HEK293 (cell line): ENCODE results near the gene KAT2B.

ENCODE experiments used
- CTCF ChIA-PET: fragments of 350-600 bp; formaldehyde crosslinking; extraction: SDS; loops from one replicate; lab custom pipeline; 2021; ENCODE audit warnings: antibody characterized with exemption; lab: Yijun Ruan, JAX
- POLR2A ChIA-PET: fragments of 300-600 bp; formaldehyde crosslinking; extraction: SDS; loops from one replicate; lab custom pipeline; 2020; ENCODE audit warnings: antibody characterized with exemption, inconsistent platforms; lab: Yijun Ruan, JAX
- H3K27ac ChIP-seq: fragments of 200-500 bp; sonication (Bioruptor generic); 2 replicates; pipeline ENCODE4 v1.5.1; 2014; ENCODE audit warnings: low read depth, low read length, control low read depth, inconsistent platforms; ENCODE audit errors: extremely low read depth
- H3K36me3 ChIP-seq, 2 experiments: fragments of 200-500 bp in 1 of 2; sonication (Bioruptor generic) in 1 of 2; 1 replicate in 1 of 2; 2 replicates in 1 of 2; pipeline ENCODE4 v1.5.1; 2014 to 2017; ENCODE audit warnings: inconsistent platforms in 2 of 2, low read length in 2 of 2; ENCODE audit not compliant: control insufficient read depth in 2 of 2, insufficient read depth in 1 of 2
- H3K4me1 ChIP-seq: fragments of 200-500 bp; sonication (Bioruptor generic); 2 replicates; pipeline ENCODE4 v1.5.1; 2014; ENCODE audit warnings: mild to moderate bottlenecking, low read length, inconsistent platforms; ENCODE audit not compliant: control insufficient read depth, insufficient read depth
- H3K4me3 ChIP-seq: 2 replicates; pipeline ENCODE4 v1.5.1; 2011; ENCODE audit warnings: low read depth, mild to moderate bottlenecking, control low read depth, low read length, moderate library complexity
- H3K9me3 ChIP-seq: fragments of 200-500 bp; sonication (Bioruptor generic); 2 replicates; pipeline ENCODE4 v1.5.1; 2014; ENCODE audit warnings: low read depth, low read length, inconsistent platforms; ENCODE audit not compliant: control insufficient read depth, insufficient read depth
- BCL11A ChIP-seq: fragments of 450-650 bp; formaldehyde crosslinking; IDR thresholded peaks from 2 replicates; pipeline ENCODE4 v1.5.1; 2016; ENCODE audit warnings: low read depth, missing biosample characterization, missing genetic modification characterization
- TRIM28 ChIP-seq: IDR thresholded peaks from 2 replicates; pipeline ENCODE4 v1.6.1; 2011; ENCODE audit warnings: low read length, control low read depth, borderline replicate concordance
- ZBTB49 ChIP-seq: fragments of 450-650 bp; formaldehyde crosslinking; IDR thresholded peaks from 2 replicates; pipeline ENCODE4 v1.5.1; 2016; ENCODE audit warnings: missing biosample characterization, missing genetic modification characterization, low read depth
- ZFP3 ChIP-seq: fragments of 450-650 bp; formaldehyde crosslinking; IDR thresholded peaks from 2 replicates; pipeline ENCODE4 v1.5.1; 2016; ENCODE audit warnings: low read depth, missing biosample characterization, missing genetic modification characterization
- ZNF133 ChIP-seq: fragments of 450-650 bp; formaldehyde crosslinking; IDR thresholded peaks from 2 replicates; pipeline ENCODE4 v1.5.1; 2016; ENCODE audit warnings: missing biosample characterization, missing genetic modification characterization
- ZNF155 ChIP-seq: fragments of 450-650 bp; formaldehyde crosslinking; IDR thresholded peaks from 2 replicates; pipeline ENCODE4 v1.5.1; 2016; ENCODE audit warnings: missing biosample characterization, missing genetic modification characterization
- ZNF211 ChIP-seq: fragments of 450-650 bp; formaldehyde crosslinking; IDR thresholded peaks from 2 replicates; pipeline ENCODE4 v1.5.1; 2016; ENCODE audit warnings: low read depth, missing biosample characterization, missing genetic modification characterization
- ZNF26 ChIP-seq: fragments of 450-650 bp; formaldehyde crosslinking; IDR thresholded peaks from 2 replicates; pipeline ENCODE4 v1.5.1; 2016; ENCODE audit warnings: missing biosample characterization, missing genetic modification characterization
- ZNF266 ChIP-seq: fragments of 450-650 bp; formaldehyde crosslinking; IDR thresholded peaks from 2 replicates; pipeline ENCODE4 v1.5.1; 2016; ENCODE audit warnings: missing biosample characterization, missing genetic modification characterization, low read depth
- ZNF280D ChIP-seq: fragments of 450-650 bp; formaldehyde crosslinking; IDR thresholded peaks from 2 replicates; pipeline ENCODE4 v1.5.1; 2016; ENCODE audit warnings: missing biosample characterization, missing genetic modification characterization
- ZNF341 ChIP-seq: fragments of 450-650 bp; formaldehyde crosslinking; IDR thresholded peaks from 2 replicates; pipeline ENCODE4; 2016; ENCODE audit warnings: low read depth, missing biosample characterization, missing genetic modification characterization
- ZNF350 ChIP-seq: fragments of 450-650 bp; formaldehyde crosslinking; IDR thresholded peaks from 2 replicates; pipeline ENCODE4 v1.5.0; 2017; ENCODE audit warnings: missing biosample characterization, mild to moderate bottlenecking, missing genetic modification characterization
- ZNF362 ChIP-seq: fragments of 450-650 bp; formaldehyde crosslinking; IDR thresholded peaks from 2 replicates; pipeline ENCODE4 v1.5.1; 2016; ENCODE audit warnings: missing biosample characterization, missing genetic modification characterization
- ZNF394 ChIP-seq: fragments of 450-650 bp; formaldehyde crosslinking; IDR thresholded peaks from 2 replicates; pipeline ENCODE4 v1.5.1; 2016; ENCODE audit warnings: missing biosample characterization, missing genetic modification characterization, mild to moderate bottlenecking, moderate library complexity, borderline replicate concordance
- ZNF473 ChIP-seq: fragments of 450-650 bp; formaldehyde crosslinking; IDR thresholded peaks from 2 replicates; pipeline ENCODE4 v1.5.1; 2017; ENCODE audit warnings: missing biosample characterization, missing genetic modification characterization
- ZNF585B ChIP-seq: fragments of 450-650 bp; formaldehyde crosslinking; IDR thresholded peaks from 2 replicates; pipeline ENCODE4 v1.5.1; 2016; ENCODE audit warnings: missing biosample characterization, missing genetic modification characterization
- ZNF747 ChIP-seq: fragments of 450-650 bp; formaldehyde crosslinking; IDR thresholded peaks from 2 replicates; pipeline ENCODE4 v1.5.1; 2016; ENCODE audit warnings: missing biosample characterization, missing genetic modification characterization
- ZNF76 ChIP-seq: fragments of 450-650 bp; formaldehyde crosslinking; IDR thresholded peaks from 2 replicates; pipeline ENCODE4; 2016; ENCODE audit warnings: low read depth, missing biosample characterization, missing genetic modification characterization, borderline replicate concordance
- ZNF785 ChIP-seq: fragments of 450-650 bp; formaldehyde crosslinking; IDR thresholded peaks from 2 replicates; pipeline ENCODE4 v1.5.1; 2016; ENCODE audit warnings: missing biosample characterization, missing genetic modification characterization
- ZSCAN16 ChIP-seq: fragments of 450-650 bp; formaldehyde crosslinking; IDR thresholded peaks from 2 replicates; pipeline ENCODE4 v1.5.1; 2016; ENCODE audit warnings: missing biosample characterization, missing genetic modification characterization

Gene KAT2B

GRCh38 chr3:20066079-20066478 is 25.8 kb downstream of the KAT2B start:
- no peak overlapping the region for H3K4me3 ChIP-seq
- H3K4me1 ChIP-seq = peaks cover 9% of the 10 kb centered on the region
- no peaks in the 10 kb centered on the region for H3K9me3 ChIP-seq
- TF ChIP-seq ZNF473 (tag by site-specific recombination) = no peak
- no peak for TF ChIP-seq ZNF341 (tag by site-specific recombination)
- TF ChIP-seq ZNF585B (tag by site-specific recombination) = no peak
- TF ChIP-seq ZBTB49 (tag by site-specific recombination) = no peak
- TF ChIP-seq ZNF266 = no peak
- TF ChIP-seq ZNF133 (tag by site-specific recombination) = no peak
- TF ChIP-seq TRIM28 = no peak
- no peak for TF ChIP-seq ZFP3
- TF ChIP-seq ZSCAN16 (tag by site-specific recombination) = no peak
- TF ChIP-seq ZNF26 (tag by site-specific recombination) = no peak
- no peak for TF ChIP-seq BCL11A (tag by site-specific recombination)
- no peak for TF ChIP-seq ZNF350 (tag by site-specific recombination)
- no peak for TF ChIP-seq ZNF747 (tag by site-specific recombination)
- no peak for TF ChIP-seq ZNF394 (tag by site-specific recombination)
- TF ChIP-seq ZNF280D (tag by site-specific recombination) = no peak
- no peak for TF ChIP-seq ZNF211
- no peak for TF ChIP-seq ZNF155 (tag by site-specific recombination)
- TF ChIP-seq ZNF76 (tag by site-specific recombination) = no peak
- TF ChIP-seq ZNF362 = no peak
- TF ChIP-seq ZNF785 = no peak
- ChIA-PET CTCF (no interaction called here), POLR2A (no interaction called here)
- no peak overlapping the region for H3K27ac ChIP-seq
- no peaks in the 10 kb centered on the region for H3K36me3 ChIP-seq
